ENCODE data around the gene TBX21. TPM values are rescaled to one million over a fixed set of nuclear protein-coding genes. Genes with fewer than 3 reads are reported as not detected.
A peak's percentile ranks its signal among the peaks of the same experiment; 100 is the strongest.

TBX21 gene
- total and polyA plus RNA-seq, 10 of the 15 experiments (the other 5 are each of a cell fraction or from before 2014, with no cell fraction given) = 0.63 to 9.6 (median 5.0) TPM

- H3K36me3 ChIP-seq (ENCODE audit: control insufficient read depth in 2 of 2, insufficient read depth in 2 of 2, low read length in 1 of 2) = peaks cover 2 to 11% of the 10 kb centered on the region in 2 experiments; a peak in 3 of 4 replicates
- in situ Hi-C loops (cut with MboI) (no loop called here), intact Hi-C loops (cut with micrococcal nuclease; ENCODE audit: unreplicated experiment) (loop anchor here (1.0 kb wide), 1 partner anchor 43 kb away; no protein-coding TSS in a partner anchor)
- FAIRE-seq (no peak), ATAC-seq (peak; percentile 85), DNase-seq (ENCODE audit: low read depth, low spot score) (no peak)
- H3K4me1 ChIP-seq (ENCODE audit: control insufficient read depth, insufficient read depth, low read length) = peaks cover 18% of the 10 kb centered on the region
- RAD21 ChIA-PET (ENCODE audit: unreplicated experiment) = interaction anchor here (0.8 to 5.9 kb wide), 5 partner anchors 10 to 81 kb away, joined by 3 to 74 read pairs (median 6); partner anchors contain the start of gene TBX21
- no peaks in the 10 kb centered on the region for H3K27me3 ChIP-seq (replicated peaks in 1 of 2; ENCODE audit: control insufficient read depth in 2 of 2, insufficient read depth in 2 of 2, low read length in 1 of 2)
- CTCF ChIA-PET = interaction anchor here (0.9 to 17.1 kb wide), 13 partner anchors 10 to 378 kb away, joined by 3 to 242 read pairs (median 4); partner anchors contain the start of genes SCRN2 and TBX21
- SMC1A ChIA-PET (ENCODE audit: uncharacterized antibody, unreplicated experiment) = interaction anchor here (0.5 to 3.9 kb wide), 10 partner anchors 9 to 78 kb away, joined by 3 to 17 read pairs (median 6); partner anchors contain the start of gene TBX21
- POLR2A ChIA-PET = interaction anchor here (0.6 to 0.8 kb wide), 2 partner anchors 46 to 1009 kb away, joined by 3 to 4 read pairs; no protein-coding TSS in a partner anchor
- no peak overlapping the region for H3K4me2 ChIP-seq (ENCODE audit: control insufficient read depth, insufficient read depth)
- 21% methylated on average over 24 of the region's 26 CpGs for WGBS (ENCODE audit: insufficient coverage, insufficient replicate concordance, low lambda C conversion rate, missing lambda C conversion rate)
- H3K4me3 ChIP-seq = no peak overlapping the region
- peaks cover 14% of the 10 kb centered on the region for H3K79me2 ChIP-seq (ENCODE audit: control insufficient read depth, insufficient read depth, low read length)
- no peak overlapping the region for H3K9ac ChIP-seq (ENCODE audit: control insufficient read depth, insufficient read depth, low read length)
- H3K27ac ChIP-seq (ENCODE audit: control insufficient read depth, insufficient read depth) = no peak overlapping the region
- no peaks in the 10 kb centered on the region for H4K20me1 ChIP-seq (ENCODE audit: control insufficient read depth, insufficient read depth)
- no peaks in the 10 kb centered on the region for H3K9me3 ChIP-seq (replicated peaks; ENCODE audit: control insufficient read depth, insufficient read depth, low read length)
- no TSS peak for BruUV-seq (replicated peaks)
- H2AFZ ChIP-seq (ENCODE audit: control insufficient read depth, low read depth, low read length) = no peak overlapping the region
- peak; percentile 10 for TF ChIP-seq MEF2B (IDR thresholded peaks at IDR 0.05; ENCODE audit: partially characterized antibody, poor library complexity, severe bottlenecking)
- peak; percentile 80 for TF ChIP-seq NR2F1 (conservative IDR thresholded peaks at IDR 0.05)
- TF ChIP-seq TCF3 (IDR thresholded peaks at IDR 0.05; ENCODE audit: borderline replicate concordance, insufficient read depth, low read depth, low read length) = 0 out of 2 replicates have a peak, but pooled peaks have one; percentile 13
- TF ChIP-seq PKNOX1 (IDR thresholded peaks at IDR 0.05) = no peak
- TF ChIP-seq NFIC (IDR thresholded peaks at IDR 0.05; ENCODE audit: low read depth, low read length) = no peak
- TF ChIP-seq NFYA (IDR thresholded peaks at IDR 0.05; ENCODE audit: borderline replicate concordance, low read depth, low read length) = no peak
- peak; percentile 66 for TF ChIP-seq RAD21 (IDR thresholded peaks at IDR 0.05; ENCODE audit: insufficient read depth, low read depth, low read length)
- 0 out of 2 replicates have a peak, but pooled peaks have one; percentile 21 for TF ChIP-seq NR2C1 (IDR thresholded peaks at IDR 0.05)
- TF ChIP-seq CEBPZ (IDR thresholded peaks at IDR 0.05; ENCODE audit: low read depth, low read length) = no peak
- TF ChIP-seq SMC3 (IDR thresholded peaks at IDR 0.05; ENCODE audit: borderline replicate concordance, low read length) = peak; percentile 75
- peak in 1 of 2 experiments; percentile 46; a peak in 1 of 3 replicates for TF ChIP-seq EGR1 (IDR thresholded peaks at IDR 0.05; ENCODE audit: borderline replicate concordance in 1 of 2, low read depth in 2 of 2, low read length in 2 of 2)
- 0 out of 2 replicates have a peak, but pooled peaks have one; percentile 13 for TF ChIP-seq IKZF1 (conservative IDR thresholded peaks at IDR 0.05)
- peak; percentile 46 to 59 (median 55) for TF ChIP-seq CTCF (IDR thresholded peaks at IDR 0.05 in 2 of 3, conservative IDR thresholded peaks at IDR 0.05 in 1 of 3; ENCODE audit: control insufficient read depth in 2 of 3, extremely low read depth in 1 of 3, insufficient read depth in 1 of 3, low read depth in 3 of 3, low read length in 3 of 3)
- TF ChIP-seq HDGF (IDR thresholded peaks at IDR 0.05) = 0 out of 2 replicates have a peak, but pooled peaks have one; percentile 60
Measured at GRCh38 chr17:47742319-47743181, 9.5 kb downstream of the TBX21 start.

Measured in GM12878 (cell line).